Fibroblast of skin of left biceps (primary cell): ENCODE measurements around the gene FAM13C.

ENCODE experiments used
- DNase-seq, 2 experiments: peaks; one replicate each; pipeline ENCODE4 v3.0.0-alpha.2; 2013; ENCODE audit warnings: low read depth in 2 of 2

FAM13C gene

DNA sequence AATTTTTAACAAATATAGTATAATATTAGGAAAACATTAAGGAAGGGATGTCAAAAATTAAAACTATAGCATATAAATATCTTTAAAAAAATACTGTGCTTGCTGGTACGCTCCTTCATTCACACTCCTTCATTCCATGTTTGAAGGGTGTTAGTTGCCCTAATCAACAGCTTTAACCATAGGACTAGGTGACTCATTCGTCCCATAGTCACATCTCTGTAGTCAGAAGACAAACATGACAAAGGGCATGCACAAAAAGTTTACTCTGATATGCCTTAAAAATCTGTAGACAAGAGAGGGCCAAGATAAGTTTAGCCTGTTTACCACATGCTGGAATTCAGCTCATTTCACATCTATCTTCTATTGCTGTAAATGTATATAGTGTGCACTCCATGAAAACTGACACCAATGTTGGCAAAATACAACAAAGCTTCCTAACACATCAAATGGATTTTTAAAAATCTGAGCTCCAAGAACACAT is 646 bp downstream of the FAM13C start:
- no peak for DNase-seq

DNA sequence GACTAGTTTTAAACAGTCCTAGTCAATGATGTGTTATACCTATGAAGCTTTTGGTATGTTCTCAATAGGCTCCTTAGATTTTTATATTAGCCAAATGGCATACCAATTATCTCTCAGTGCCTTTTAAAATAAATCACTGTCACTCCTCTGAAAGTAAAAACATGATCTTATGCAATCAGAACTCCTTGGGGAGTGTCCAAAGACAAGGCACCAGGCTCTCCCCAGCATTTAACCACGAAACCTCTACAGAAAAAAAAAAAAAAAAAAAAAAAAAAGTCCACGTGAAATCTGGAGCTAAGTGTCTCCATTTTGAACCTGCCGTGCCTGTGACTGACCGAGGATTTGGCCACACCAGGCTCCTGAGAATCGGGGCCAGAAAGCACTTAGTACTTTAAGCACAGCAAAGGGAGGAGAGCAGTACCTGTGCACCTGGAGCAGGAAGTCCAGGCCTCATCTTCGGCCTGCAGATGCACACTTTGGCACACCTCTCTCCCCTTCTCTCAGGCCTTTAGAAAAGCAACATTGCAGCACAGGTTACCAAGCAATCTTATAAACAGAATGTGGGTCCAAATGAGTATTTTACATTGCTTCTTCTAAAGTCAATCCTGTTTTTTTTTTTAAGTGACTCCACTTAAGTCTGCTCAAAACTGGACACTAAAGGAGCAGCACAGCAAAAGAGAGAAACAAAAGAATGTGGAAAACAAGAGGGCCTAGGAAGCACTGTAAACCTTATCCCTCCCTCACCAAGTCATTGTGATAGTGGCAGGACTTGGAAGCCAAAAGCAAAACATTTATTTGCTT is 1.5 kb downstream of the FAM13C start:
- DNase-seq, result no peak

DNA sequence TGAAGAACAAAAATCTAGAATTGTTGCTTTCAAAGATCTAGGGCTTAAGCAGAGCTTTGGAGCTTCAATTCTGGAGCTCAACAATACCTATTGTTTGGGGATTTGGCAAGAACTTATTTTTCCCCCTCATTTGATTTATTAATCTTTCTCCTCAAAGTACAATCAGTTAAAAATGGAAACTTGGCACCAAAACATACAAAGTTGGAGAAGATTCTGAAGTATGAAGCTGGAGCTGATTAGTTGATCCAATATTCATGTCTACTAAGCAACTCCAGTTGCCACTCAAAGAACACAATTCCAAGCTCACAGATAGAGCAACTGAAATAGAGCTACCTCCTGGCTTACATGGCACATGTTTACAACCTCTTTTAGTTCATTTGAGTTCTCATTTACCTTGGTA is 3.8 kb downstream of the FAM13C start:
- no peak for DNase-seq

DNA sequence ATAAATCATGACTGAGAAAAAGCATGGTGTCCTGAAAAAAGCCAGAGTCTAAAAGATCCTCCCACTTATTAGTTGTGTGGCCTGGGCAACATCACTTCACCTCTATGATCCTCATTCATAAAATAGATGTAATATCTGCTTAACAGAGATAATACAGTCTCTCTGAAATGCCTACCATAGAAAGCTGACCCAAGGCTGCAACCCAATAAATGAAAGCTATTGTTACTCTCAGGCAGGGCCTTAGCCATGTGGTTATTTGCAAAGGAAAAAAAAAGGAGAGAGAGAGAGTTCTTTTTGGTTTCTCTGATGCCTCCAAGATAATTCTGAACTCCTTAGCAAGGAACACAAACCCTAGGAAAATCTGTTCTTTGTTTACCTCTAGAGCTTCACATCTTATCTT is 7.9 kb downstream of the FAM13C start:
- DNase-seq, result no peak

DNA sequence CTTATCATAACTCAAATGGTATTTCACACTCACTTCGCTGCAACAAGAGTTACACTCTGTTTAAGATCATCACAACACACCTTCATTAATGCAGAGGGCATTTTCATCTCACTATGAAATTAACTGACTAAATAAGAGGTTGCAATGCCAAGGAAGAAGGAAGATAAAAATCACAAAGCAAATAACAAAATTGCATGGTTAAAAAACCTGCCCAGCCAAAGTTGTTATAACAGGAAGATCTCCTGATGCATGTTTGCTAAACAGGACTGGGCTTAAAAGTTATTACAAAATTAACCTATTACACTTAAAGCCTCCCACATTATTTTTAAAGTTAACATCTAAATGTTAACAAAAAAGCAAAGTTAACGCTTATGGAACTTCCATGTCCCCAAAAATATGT is 11.8 kb downstream of the FAM13C start:
- no peak for DNase-seq

DNA sequence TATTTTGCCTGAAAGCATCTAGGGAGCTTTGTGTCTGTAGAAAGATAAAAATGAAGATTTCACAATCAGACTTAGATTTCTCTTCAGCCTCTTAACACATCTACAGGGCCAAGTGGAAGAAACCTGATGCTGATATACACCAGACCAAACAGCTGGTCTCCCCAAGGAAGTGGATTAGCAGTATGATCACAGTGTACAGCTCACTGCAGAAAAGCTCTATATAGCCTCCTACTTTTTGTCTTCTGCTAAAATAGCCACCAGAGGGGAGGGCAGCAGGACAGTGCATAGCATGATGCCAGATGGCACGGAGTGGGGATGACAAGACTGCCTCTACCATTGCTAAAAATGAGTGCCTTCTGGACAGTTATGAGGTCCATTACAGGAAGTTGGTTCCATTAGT is 16.0 kb downstream of the FAM13C start:
- DNase-seq, result peak in 1 of 2 experiments; percentile 20

DNA sequence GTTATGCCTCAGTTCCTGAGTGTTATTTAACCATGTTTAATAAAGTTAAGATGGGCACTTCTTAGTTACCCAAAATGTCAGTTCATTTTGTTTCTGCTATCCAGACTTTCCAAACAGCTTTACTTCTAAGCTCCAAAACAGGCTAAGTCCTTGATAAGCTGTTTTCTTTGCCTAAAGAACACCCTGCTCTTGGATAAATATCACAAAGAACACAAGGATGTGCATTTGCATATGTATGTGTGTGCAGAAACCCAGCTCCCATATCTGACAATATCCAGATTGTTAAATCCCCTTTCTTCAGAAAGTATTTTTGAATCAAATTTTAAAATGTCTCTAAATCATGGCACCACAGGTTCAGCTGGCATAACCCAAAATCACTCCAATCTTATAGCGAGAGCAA is 19.6 kb downstream of the FAM13C start:
- DNase-seq, result no peak

DNA sequence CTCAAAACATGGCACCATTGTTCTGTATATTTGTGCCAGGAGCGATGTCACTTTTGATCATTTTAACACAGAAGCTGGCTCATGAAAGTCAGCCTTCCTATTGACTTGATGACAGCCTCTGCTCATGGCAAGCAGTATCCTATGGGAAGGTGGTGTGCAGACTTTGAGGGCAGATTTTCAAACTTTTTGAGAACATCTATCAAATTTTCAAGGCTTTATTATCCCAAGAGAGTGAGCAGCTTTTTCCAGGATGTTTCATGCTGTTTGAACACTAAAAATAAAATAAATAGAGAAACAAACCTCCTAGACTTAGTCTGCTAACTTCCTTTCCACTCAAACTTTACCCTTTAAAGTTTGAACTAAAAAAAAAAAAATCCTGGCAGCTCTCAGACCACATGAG is 20.3 kb downstream of the FAM13C start:
- DNase-seq, result no peak

DNA sequence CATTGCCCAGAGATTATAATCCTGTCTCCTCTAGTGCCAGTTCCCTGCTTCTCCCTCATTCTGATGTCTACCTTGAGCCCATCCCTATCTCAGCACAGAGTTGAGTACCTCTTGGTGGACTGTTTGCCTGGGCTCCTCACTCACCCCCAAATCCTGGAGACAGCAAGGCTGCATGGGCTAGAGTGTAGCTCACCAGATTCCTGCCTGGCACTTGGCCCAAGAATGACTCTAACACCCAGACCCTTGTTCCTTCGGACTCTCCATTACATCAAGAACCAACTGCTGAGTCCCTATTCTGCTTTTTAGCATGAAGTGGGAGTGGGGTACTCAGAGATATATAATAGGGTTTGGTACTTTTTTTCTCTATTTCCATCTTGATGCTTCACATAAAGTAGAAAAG is 22.1 kb downstream of the FAM13C start:
- no peak for DNase-seq

DNA sequence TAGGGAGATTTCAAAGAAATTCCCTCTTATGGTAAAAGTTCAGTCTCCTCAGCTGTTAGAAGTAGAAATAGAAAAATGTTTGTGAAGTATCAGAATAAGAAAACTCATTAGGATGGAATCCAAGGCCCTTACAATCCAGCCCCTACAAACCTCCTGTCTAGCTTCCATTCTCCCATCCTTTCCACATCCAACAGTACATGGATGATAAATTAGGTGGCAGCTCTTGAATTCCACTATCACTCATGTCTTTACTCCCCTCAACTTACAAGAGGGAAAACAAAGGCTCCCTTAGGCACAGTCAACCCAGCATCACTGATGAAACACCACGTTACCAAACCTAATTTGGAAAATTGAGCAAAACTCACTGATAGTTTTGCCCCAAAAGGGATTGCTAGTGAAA is 23.0 kb downstream of the FAM13C start:
- peak in 1 of 2 experiments; percentile 31 for DNase-seq

DNA sequence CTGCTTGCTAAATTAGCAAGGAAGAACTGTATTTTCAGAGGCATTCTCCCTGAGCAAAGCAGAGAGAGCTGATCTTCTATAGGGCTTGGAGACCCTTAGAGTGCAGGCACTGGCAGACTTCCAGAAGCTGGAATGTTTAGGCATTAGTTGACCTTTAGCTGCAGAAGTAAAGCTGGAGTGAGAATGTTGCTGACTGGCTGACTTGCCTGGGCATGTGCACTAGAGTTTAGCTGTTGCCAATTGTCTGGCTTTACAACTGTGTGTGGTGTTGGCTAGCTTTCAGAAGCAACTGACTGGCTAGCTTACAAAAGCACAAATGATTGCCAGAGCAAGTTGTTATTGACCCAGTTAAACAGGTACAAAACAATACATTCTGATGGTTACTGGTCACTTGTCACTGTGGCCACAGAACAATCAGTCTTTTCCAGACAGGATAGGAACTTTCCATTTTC is 25.1 kb downstream of the FAM13C start:
- DNase-seq, result peak; percentile 58

DNA sequence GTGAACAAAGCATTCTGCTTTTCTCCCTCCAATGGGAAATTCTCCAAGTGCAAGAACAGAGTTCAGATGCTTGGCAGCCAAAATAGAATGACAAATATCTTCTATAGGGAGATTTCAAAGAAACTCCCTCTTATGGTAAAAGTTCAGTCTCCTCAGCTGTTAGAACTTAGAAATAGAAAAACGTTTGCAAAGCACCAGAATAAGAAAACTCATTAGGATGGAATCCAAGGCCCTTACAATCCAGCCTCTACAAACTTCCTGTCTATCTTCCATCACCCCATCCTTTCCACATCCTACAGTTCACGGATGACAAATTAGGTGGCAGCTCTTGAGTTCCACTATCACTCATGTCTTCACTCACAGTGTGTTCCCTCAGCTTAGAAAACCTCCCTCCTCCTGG is 25.7 kb downstream of the FAM13C start:
- DNase-seq, result peak; percentile 97 to 98

DNA sequence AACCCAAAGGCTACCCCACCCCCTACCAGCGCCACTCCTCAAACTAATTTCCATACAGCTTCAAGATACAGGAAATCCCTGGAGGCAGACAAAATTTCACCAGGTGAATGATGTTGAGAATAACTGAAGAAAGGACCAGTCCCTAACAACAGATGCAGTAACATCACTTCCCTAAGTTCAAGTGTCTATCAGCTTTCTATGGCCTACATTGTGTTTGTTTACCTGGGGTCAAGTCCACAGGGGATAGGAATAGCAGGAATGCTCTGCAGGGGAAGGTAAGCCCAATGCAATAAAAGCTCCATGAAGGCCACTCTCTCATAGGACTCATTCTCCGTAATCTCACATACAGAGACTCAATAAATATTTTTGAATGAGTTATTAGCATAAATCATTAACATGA is 26.9 kb downstream of the FAM13C start:
- DNase-seq, result no peak

DNA sequence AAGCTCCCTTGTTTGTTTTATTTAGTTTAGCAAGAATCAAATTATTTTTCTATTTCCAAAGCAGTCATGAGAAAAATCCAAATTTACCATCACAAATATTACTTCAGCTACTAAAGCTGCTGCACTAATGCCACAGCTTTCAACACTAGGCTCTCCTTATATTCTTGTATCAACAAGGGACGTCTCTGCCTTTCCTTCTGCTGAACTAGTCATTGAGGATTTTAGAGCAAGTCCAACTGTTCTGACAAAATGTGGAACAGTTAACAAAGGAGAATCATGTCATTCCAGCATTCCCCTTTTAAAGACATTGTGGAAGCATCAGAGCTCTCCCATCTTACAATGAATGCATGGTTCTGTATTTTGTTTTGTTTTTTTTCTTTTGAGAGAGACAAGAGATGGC is 28.6 kb downstream of the FAM13C start:
- DNase-seq, result no peak

DNA sequence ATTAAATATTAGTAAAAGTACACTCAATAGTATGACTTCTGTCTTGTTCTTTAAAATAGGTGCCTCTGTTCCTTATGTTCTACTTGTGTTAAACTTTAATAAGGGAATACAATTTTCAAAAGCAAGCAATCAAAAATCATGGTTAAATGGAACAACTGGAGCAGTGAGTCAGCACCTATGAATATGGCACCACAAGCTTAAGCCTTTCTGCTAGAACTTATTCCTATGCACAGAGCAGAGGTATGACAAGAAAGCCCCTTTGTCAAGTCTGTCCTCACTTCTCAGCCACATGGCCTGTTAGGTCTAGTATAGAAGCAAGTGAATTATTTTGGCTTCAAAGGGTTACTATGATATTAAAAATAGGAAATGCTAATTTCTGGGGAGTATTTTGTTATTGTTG is 29.8 kb downstream of the FAM13C start:
- no peak for DNase-seq

DNA sequence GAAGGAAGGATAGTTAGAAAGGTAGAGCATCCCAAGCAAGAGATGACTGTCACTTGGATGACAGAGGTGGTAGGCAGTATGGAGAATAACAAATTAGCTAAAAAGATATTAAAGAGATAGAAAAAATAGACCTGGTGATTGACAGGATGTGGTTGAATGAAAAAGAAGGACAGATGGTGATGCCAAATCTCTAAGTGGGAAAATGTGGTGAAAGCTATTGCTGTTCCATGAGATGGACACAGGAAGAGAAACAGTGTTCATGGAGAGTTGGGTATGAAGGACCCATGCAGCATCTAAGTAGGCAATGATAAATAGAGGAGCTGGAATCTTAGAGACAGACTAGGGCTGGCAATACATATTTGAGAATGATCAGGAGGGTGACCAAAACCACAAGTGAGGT is 30.7 kb downstream of the FAM13C start:
- DNase-seq, result no peak

DNA sequence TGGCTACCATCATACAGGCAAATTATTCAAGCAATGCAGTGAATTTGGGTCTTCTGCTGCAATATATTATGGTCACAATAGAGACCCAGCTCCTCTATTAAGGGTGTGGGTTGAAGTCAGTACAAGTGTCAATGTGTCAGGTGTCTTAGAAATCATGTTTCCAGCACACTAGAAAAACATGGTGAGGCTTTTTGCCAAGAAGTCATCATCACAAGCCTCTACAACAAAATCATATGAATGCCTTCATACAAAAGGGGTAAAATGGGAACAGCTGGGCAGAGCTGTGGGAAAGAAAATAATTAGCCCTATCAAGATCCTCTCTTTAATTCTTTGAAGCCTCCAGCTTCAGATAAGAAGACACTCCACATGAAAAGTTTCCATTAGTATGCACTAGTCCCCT is 37.2 kb downstream of the FAM13C start:
- no peak for DNase-seq

DNA sequence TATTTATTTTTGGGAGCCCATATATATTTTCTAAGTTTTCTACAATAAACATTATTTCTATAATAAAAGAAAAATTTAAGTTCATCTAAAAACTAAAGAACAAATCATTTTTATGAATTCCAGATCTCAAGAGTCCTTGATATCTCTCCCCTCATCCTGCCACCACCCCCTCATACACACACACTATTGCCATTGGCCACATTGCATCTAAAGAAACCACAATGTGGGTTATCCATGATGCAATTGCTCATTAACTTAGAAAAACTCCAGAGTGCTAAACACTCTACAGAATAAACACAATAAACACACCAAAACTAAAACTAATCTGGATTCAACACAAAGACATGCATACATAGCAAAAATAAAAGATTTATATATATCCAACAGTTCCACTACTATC is 37.8 kb downstream of the FAM13C start:
- no peak for DNase-seq

DNA sequence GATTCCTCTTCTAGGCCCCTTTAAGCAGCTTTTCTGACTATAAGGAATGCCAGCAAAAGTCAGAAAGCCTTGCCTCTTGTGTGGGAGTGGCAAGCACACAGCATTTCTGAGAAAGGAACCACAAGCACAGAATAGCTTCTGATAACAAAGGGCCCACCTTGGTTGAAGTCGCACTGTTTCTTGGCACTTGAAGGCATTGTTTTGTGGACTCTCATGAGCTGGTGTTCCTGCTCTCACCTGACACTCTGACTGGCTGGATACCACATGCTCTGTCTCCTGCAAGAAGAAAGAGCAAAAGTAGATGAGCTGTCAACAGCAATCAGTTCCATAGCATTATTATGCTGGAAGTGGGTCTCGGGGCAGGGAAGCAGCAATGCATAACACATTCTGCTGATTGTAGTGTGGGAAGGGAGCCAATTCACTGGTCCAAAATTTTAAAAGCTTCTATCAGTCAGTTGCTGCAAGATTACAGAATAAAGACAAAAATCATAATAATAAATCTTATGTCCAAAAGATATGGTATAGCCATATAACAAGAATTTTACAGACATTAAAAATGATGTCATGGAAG is 38.4 kb downstream of the FAM13C start:
- no peak for DNase-seq

DNA sequence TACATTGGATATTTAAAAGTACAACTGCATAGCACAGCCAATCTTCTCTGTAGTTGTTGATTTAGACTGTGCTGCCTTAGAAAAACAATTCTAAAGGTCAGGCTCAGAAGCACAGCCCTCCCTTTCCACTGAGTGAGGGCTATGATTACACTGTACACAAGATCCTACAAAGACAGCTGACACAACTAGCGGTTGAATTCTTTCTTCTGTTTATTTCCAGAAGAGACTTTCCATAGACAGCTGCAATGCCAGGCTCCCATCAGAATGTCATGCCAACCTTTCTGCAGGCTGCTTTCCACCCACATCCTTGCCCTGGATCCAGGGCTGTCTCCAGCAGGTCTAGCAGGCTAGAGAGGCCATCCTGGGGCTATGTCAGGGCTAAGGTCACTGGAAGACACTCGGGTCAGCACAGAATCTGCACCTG is 39.3 kb downstream of the FAM13C start:
- no peak for DNase-seq

DNA sequence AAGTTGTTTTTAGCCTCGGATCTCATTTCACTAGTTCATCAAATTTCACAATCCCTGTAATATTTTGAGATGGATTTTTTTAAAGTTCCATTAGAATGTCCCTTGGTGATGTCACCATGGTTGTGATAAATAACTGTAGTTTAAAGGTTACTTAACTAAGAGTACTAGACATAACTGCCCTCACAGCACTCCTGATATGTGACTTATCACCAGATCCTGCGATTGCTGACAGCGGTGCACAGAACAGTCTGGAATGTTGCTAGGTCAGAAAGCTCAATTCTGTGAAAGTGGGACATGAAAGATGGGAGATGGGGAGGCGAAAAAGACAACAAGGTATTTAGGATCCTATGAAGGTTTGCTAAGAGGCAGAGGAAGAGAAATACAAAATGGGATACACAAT is 40.2 kb downstream of the FAM13C start:
- DNase-seq, result no peak

DNA sequence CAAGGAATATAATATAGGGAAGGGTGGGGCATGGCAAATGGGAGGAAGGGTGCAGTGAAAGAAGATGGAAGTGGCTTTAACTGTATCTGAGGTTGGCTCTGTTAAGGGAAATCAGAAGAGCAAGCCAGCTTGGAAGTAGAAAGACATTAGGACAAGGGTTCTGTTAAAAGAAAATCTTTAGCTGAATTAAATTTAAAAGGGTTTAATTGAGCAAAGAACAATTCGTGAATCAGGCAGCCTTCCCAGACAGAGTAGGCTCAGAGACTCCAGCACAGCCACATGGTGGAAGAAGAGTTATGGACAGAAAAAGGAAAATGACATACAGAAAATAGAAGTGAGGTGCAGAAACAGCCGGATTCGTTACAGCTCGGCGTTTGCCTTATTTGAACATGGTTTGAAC is 42.0 kb downstream of the FAM13C start:
- no peak for DNase-seq

DNA sequence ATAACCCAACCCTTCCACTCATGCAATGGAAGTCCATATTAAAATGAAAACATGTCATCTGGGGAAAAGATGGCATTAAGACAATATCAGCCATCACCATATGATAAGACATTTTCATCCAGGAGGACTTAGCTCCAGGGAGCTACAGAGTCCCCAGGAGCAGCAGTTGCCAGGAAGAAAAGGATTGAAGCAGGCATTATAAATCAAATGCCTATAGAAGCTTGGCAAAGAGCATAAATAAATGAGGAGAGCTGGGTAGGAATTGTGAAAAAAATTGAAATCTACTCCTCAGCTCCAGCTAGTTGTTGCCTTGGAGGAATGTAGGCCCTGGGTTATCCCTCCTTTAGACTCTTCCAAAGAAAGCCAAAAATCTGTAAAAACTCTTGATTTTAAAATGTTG is 42.5 kb downstream of the FAM13C start:
- DNase-seq, result no peak

DNA sequence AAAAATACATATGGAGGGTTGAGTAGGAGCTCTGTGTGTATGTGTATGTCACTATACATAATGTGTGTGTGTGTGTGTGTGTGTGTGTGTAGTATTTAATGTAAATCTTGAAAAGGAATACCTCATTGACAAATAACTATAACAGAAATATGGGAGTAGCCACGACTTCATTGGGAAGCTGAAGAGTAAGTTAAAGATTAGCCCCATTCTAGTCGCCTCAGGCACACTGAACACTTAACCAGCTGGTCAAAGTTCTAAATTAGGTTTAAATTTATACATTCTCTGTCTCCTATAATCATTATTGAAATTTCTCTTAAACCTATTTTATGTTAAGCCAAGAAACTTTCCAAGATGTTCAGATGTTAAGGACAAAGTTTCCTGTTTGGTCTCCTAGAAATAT is 45.3 kb downstream of the FAM13C start:
- no peak for DNase-seq
